ENCODE measurements around the gene CYP26B1. TPM values are rescaled to one million over a fixed set of nuclear protein-coding genes. Genes with fewer than 3 reads are reported as not detected.

The CYP26B1 gene
- total RNA-seq, 1 experiment from 2014 or later: 0.42 TPM

DNA sequence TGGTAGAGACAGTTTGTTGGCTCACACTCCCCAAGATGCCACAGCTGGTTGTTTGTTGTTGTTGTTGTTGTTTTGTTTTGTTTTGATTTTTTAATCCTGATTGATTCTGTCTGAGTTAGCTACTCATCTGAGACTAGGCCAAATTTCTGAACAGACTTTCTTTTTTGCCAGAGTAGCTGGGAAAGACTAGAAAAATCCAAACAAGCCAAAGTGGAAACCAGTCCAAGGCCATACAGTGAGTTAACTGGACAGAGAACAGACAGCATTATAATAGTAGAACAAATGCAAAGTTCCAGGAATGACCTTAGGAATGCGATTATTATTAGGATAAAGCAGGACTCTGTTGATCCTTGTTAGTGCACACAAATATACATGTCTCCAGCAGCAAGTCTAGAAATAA lies 43.8 kb upstream of the CYP26B1 start:
- no peak overlapping the region for H3K27ac Mint-ChIP-seq
- no peak for DNase-seq (ENCODE audit: low spot score)
- ChIA-PET CTCF (no interaction called here), POLR2A (no interaction called here)
- no peak overlapping the region for H3K4me3 Mint-ChIP-seq
- H3K9me3 Mint-ChIP-seq: no peaks in the 10 kb centered on the region
- peaks cover 7% of the 10 kb centered on the region for H3K4me1 Mint-ChIP-seq
- ATAC-seq: no peak
- TF ChIP-seq, protein P1, sequence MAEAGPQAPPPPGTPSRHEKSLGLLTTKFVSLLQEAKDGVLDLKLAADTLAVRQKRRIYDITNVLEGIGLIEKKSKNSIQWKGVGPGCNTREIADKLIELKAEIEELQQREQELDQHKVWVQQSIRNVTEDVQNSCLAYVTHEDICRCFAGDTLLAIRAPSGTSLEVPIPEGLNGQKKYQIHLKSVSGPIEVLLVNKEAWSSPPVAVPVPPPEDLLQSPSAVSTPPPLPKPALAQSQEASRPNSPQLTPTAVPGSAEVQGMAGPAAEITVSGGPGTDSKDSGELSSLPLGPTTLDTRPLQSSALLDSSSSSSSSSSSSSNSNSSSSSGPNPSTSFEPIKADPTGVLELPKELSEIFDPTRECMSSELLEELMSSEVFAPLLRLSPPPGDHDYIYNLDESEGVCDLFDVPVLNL (CRISPR knock-in tag; IDR thresholded peaks at IDR 0.05; ENCODE audit: borderline replicate concordance, low read depth): no peak
- TF ChIP-seq, protein P2, sequence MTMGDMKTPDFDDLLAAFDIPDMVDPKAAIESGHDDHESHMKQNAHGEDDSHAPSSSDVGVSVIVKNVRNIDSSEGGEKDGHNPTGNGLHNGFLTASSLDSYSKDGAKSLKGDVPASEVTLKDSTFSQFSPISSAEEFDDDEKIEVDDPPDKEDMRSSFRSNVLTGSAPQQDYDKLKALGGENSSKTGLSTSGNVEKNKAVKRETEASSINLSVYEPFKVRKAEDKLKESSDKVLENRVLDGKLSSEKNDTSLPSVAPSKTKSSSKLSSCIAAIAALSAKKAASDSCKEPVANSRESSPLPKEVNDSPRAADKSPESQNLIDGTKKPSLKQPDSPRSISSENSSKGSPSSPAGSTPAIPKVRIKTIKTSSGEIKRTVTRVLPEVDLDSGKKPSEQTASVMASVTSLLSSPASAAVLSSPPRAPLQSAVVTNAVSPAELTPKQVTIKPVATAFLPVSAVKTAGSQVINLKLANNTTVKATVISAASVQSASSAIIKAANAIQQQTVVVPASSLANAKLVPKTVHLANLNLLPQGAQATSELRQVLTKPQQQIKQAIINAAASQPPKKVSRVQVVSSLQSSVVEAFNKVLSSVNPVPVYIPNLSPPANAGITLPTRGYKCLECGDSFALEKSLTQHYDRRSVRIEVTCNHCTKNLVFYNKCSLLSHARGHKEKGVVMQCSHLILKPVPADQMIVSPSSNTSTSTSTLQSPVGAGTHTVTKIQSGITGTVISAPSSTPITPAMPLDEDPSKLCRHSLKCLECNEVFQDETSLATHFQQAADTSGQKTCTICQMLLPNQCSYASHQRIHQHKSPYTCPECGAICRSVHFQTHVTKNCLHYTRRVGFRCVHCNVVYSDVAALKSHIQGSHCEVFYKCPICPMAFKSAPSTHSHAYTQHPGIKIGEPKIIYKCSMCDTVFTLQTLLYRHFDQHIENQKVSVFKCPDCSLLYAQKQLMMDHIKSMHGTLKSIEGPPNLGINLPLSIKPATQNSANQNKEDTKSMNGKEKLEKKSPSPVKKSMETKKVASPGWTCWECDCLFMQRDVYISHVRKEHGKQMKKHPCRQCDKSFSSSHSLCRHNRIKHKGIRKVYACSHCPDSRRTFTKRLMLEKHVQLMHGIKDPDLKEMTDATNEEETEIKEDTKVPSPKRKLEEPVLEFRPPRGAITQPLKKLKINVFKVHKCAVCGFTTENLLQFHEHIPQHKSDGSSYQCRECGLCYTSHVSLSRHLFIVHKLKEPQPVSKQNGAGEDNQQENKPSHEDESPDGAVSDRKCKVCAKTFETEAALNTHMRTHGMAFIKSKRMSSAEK (CRISPR knock-in tag; IDR thresholded peaks at IDR 0.05; ENCODE audit: borderline replicate concordance): no peak
- TF ChIP-seq TCF7 (CRISPR knock-in tag; IDR thresholded peaks at IDR 0.05; ENCODE audit: low read depth) (no peak), STAT6 (CRISPR knock-in tag; conservative IDR thresholded peaks at IDR 0.05; ENCODE audit: low read depth) (no peak), E2F1 (CRISPR knock-in tag; IDR thresholded peaks at IDR 0.05) (no peak), GABPB1 (CRISPR knock-in tag; IDR thresholded peaks at IDR 0.05) (no peak), NFYB (CRISPR knock-in tag; conservative IDR thresholded peaks at IDR 0.05; ENCODE audit: low read depth) (no peak), ETV6 (CRISPR knock-in tag; IDR thresholded peaks at IDR 0.05) (no peak), RORB (CRISPR knock-in tag; IDR thresholded peaks at IDR 0.05) (no peak), KAT7 (CRISPR knock-in tag; IDR thresholded peaks at IDR 0.05; ENCODE audit: borderline replicate concordance) (no peak), CBFB (CRISPR knock-in tag; IDR thresholded peaks at IDR 0.05; ENCODE audit: low read depth) (no peak), NR1H2 (CRISPR knock-in tag; IDR thresholded peaks at IDR 0.05) (no peak), HMGA2 (CRISPR knock-in tag; IDR thresholded peaks at IDR 0.05) (no peak)
- TF ChIP-seq, protein P3, sequence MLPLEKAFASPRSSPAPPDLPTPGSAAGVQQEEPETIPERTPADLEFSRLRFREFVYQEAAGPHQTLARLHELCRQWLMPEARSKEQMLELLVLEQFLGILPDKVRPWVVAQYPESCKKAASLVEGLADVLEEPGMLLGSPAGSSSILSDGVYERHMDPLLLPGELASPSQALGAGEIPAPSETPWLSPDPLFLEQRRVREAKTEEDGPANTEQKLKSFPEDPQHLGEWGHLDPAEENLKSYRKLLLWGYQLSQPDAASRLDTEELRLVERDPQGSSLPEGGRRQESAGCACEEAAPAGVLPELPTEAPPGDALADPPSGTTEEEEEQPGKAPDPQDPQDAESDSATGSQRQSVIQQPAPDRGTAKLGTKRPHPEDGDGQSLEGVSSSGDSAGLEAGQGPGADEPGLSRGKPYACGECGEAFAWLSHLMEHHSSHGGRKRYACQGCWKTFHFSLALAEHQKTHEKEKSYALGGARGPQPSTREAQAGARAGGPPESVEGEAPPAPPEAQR (CRISPR knock-in tag; IDR thresholded peaks at IDR 0.05): no peak
- TF ChIP-seq, protein P4, sequence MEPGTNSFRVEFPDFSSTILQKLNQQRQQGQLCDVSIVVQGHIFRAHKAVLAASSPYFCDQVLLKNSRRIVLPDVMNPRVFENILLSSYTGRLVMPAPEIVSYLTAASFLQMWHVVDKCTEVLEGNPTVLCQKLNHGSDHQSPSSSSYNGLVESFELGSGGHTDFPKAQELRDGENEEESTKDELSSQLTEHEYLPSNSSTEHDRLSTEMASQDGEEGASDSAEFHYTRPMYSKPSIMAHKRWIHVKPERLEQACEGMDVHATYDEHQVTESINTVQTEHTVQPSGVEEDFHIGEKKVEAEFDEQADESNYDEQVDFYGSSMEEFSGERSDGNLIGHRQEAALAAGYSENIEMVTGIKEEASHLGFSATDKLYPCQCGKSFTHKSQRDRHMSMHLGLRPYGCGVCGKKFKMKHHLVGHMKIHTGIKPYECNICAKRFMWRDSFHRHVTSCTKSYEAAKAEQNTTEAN (CRISPR knock-in tag; IDR thresholded peaks at IDR 0.05): no peak
- TF ChIP-seq, protein P5, sequence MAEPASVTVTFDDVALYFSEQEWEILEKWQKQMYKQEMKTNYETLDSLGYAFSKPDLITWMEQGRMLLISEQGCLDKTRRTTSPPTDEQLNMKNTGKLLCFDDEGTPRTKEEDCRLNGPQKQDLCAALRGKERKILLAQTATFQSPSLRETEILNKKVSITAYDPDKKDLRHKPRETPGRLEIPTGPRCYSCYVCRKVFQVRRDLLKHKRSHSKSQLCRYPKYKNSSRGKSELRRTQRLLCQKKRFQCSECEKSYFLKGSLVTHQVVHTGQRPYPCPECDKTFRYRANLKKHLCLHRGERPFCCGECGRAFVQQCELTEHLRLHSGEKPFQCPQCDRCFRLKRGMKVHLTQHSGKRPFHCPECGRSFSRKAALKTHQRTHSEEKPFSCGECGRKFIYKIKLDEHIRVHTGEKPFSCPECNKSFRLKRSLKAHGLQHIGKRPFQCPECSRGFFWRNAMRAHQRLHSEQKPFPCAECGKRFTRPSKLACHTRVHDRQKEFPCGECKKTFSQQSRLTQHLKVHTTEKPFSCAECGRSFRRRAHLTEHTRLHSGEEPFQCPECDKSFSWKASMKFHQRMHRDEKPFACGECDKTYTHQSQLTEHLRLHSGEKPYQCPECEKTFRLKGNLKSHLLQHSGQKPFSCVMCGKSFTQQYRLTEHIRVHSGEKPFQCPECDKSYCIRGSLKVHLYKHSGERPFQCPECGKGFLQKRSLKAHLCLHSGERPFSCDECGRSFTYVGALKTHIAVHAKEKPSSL (CRISPR knock-in tag; conservative IDR thresholded peaks at IDR 0.05): no peak
- H3K36me3 Mint-ChIP-seq: no peaks in the 10 kb centered on the region
- H3K27me3 Mint-ChIP-seq (ENCODE audit: low read depth): no peaks in the 10 kb centered on the region

Data from WTC11 (cell line).